Mesothelial cell of epicardium (in vitro differentiated cells): Measurements from ENCODE around the gene NEUROG2. TPM values are rescaled to one million over a fixed set of nuclear protein-coding genes. Genes with fewer than 3 reads are reported as not detected.

Experiments used
- DNase-seq, 2 experiments: peaks; one replicate each; pipeline ENCODE4 v3.0.0; 2021; ENCODE audit warnings: low spot score in 2 of 2; ENCODE audit not compliant: unreplicated experiment in 2 of 2
- H3K27ac Mint-ChIP-seq: 2 replicates; pipeline ENCODE4 v1.8.0; 2021; ENCODE audit warnings: mixed read lengths
- H3K27me3 Mint-ChIP-seq: 2 replicates; pipeline ENCODE4 v1.8.0; 2021; ENCODE audit warnings: low read depth, mixed read lengths
- H3K36me3 Mint-ChIP-seq: 2 replicates; pipeline ENCODE4 v1.8.0; 2021; ENCODE audit warnings: mixed read lengths
- H3K4me1 Mint-ChIP-seq: 2 replicates; pipeline ENCODE4 v1.8.0; 2021; ENCODE audit warnings: mixed read lengths
- H3K4me3 Mint-ChIP-seq: 2 replicates; pipeline ENCODE4 v1.8.0; 2021; ENCODE audit warnings: mild to moderate bottlenecking, moderate library complexity, mixed read lengths
- H3K9me3 Mint-ChIP-seq: 2 replicates; pipeline ENCODE4 v1.8.0; 2021; ENCODE audit warnings: mixed read lengths
- CTCF ChIP-seq: fragments of 200-600 bp; sonication (generic); IDR thresholded peaks from one replicate; pipeline ENCODE4 v1.5.0; 2021; ENCODE audit warnings: antibody characterized with exemption; ENCODE audit not compliant: unreplicated experiment
- total RNA-seq: library from RNA; stranded (reverse); gene quantifications from 3 replicates; pipeline ENCODE4 v1.2.1, GENCODE V29; 2021

Gene NEUROG2
- total RNA-seq, 1 donor from 2014 or later, result not detected

- Mint-ChIP-seq H3K9me3 (no peaks in the 10 kb centered on the region), H3K27me3 (no peaks in the 10 kb centered on the region), H3K4me1 (no peaks in the 10 kb centered on the region), H3K36me3 (peaks cover 2% of the 10 kb centered on the region), H3K27ac (no peak overlapping the region), H3K4me3 (no peak overlapping the region)
- TF ChIP-seq CTCF, result no peak
- DNase-seq, result no peak
These were observed 29.4 kb upstream of the NEUROG2 start for GRCh38 chr4:112545346-112545745.

- TF ChIP-seq CTCF, result no peak
- peaks cover 6% of the 10 kb centered on the region for H3K36me3 Mint-ChIP-seq
These were observed 24.7 kb upstream of the NEUROG2 start for GRCh38 chr4:112540695-112541094.

GRCh38 chr4:112536123-112536522 lies 20.1 kb upstream of the NEUROG2 start:
- no peak for DNase-seq
- Mint-ChIP-seq H3K36me3 (peaks cover 4% of the 10 kb centered on the region), H3K27ac (no peak overlapping the region), H3K4me3 (no peak overlapping the region), H3K9me3 (no peaks in the 10 kb centered on the region), H3K4me1 (no peaks in the 10 kb centered on the region), H3K27me3 (peaks cover 1% of the 10 kb centered on the region)
- no peak for TF ChIP-seq CTCF

More at GRCh38 chr4:112540695-112541094, 24.7 kb upstream of the NEUROG2 start:
- Mint-ChIP-seq H3K27me3 (no peaks in the 10 kb centered on the region), H3K4me1 (no peaks in the 10 kb centered on the region), H3K9me3 (no peaks in the 10 kb centered on the region), H3K27ac (no peak overlapping the region), H3K4me3 (no peak overlapping the region)
- no peak for DNase-seq

- Mint-ChIP-seq H3K4me3 (no peak overlapping the region), H3K27me3 (peaks cover 13% of the 10 kb centered on the region), H3K4me1 (no peaks in the 10 kb centered on the region), H3K36me3 (no peaks in the 10 kb centered on the region), H3K9me3 (no peaks in the 10 kb centered on the region), H3K27ac (no peak overlapping the region)
- no peak for DNase-seq
- no peak for TF ChIP-seq CTCF
These were observed 16.3 kb upstream of the NEUROG2 start for GRCh38 chr4:112532267-112532666.

GRCh38 chr4:112531146-112531545 lies 15.2 kb upstream of the NEUROG2 start:
- no peaks in the 10 kb centered on the region for H3K4me1 Mint-ChIP-seq
- H3K9me3 Mint-ChIP-seq, result no peaks in the 10 kb centered on the region
- H3K36me3 Mint-ChIP-seq, result no peaks in the 10 kb centered on the region
- no peak overlapping the region for H3K27ac Mint-ChIP-seq
- peaks cover 21% of the 10 kb centered on the region for H3K27me3 Mint-ChIP-seq
- H3K4me3 Mint-ChIP-seq, result no peak overlapping the region
- no peak for DNase-seq
- TF ChIP-seq CTCF, result no peak

GRCh38 chr4:112526061-112526460 lies 10.1 kb upstream of the NEUROG2 start:
- H3K27ac Mint-ChIP-seq, result no peak overlapping the region
- H3K4me1 Mint-ChIP-seq, result peaks cover 5% of the 10 kb centered on the region
- peaks cover 70% of the 10 kb centered on the region for H3K27me3 Mint-ChIP-seq
- H3K36me3 Mint-ChIP-seq, result no peaks in the 10 kb centered on the region
- no peak for DNase-seq
- H3K9me3 Mint-ChIP-seq, result no peaks in the 10 kb centered on the region
- H3K4me3 Mint-ChIP-seq, result no peak overlapping the region
- no peak for TF ChIP-seq CTCF
